GM15510 (cell line): ENCODE results near the gene GLRX2.

Source experiments
- POLR2A ChIP-seq: IDR thresholded peaks from 3 replicates; pipeline ENCODE4 v1.6.1; 2011; ENCODE audit warnings: borderline replicate concordance; ENCODE audit not compliant: insufficient read length; ENCODE audit errors: extremely low read depth

The GLRX2 gene

GRCh38 chr1:193058529-193059281 is 46.5 kb downstream of the GLRX2 start:
- TF ChIP-seq POLR2A, result peak; percentile 70

GRCh38 chr1:193054169-193054675 is 51.0 kb downstream of the GLRX2 start:
- TF ChIP-seq POLR2A, result no peak
